Measurements from ENCODE around the gene PRM1. TPM values are rescaled to one million over a fixed set of nuclear protein-coding genes. Genes with fewer than 3 reads are reported as not detected.

Gene PRM1
- total and polyA plus RNA-seq, 2 of the 13 experiments (the other 11 are each of a cell fraction or from before 2014, with no cell fraction given) = not detected

GRCh38 chr16:11235703-11235991 lies 45.5 kb downstream of the PRM1 start (continued):
- TF ChIP-seq ZBTB40 (IDR thresholded peaks at IDR 0.05) = no peak
- TF ChIP-seq ZBTB40 (CRISPR knock-in tag; IDR thresholded peaks at IDR 0.05) = no peak
- TF ChIP-seq ZNF691 (CRISPR knock-in tag; IDR thresholded peaks at IDR 0.05; ENCODE audit: borderline replicate concordance, low read depth) = no peak
- TF ChIP-seq MXI1 (IDR thresholded peaks at IDR 0.05; ENCODE audit: borderline replicate concordance, low read depth, low read length) = peak; percentile 58; the same call in 1 of the 3 replicates
- TF ChIP-seq ZBTB39 (CRISPR knock-in tag; IDR thresholded peaks at IDR 0.05) = no peak
- no peak for TF ChIP-seq U2AF1 (optimal IDR thresholded peaks at IDR 0.05; ENCODE audit: low read depth, low read length)
- no peak for TF ChIP-seq ZNF615 (CRISPR knock-in tag; IDR thresholded peaks at IDR 0.05; ENCODE audit: borderline replicate concordance)
- 0 out of 2 replicates have a peak, but pooled peaks have one; percentile 5 for TF ChIP-seq ZNF253 (CRISPR knock-in tag; IDR thresholded peaks at IDR 0.05; ENCODE audit: borderline replicate concordance)
- TF ChIP-seq CTCF (CRISPR knock-in tag; IDR thresholded peaks at IDR 0.05) = no peak
- TF ChIP-seq YEATS2 (CRISPR knock-in tag; IDR thresholded peaks at IDR 0.05; ENCODE audit: borderline replicate concordance) = no peak
- TF ChIP-seq ZNF414 (CRISPR knock-in tag; IDR thresholded peaks at IDR 0.05) = no peak
- no peak for TF ChIP-seq ZNF530 (CRISPR knock-in tag; IDR thresholded peaks at IDR 0.05; ENCODE audit: low read depth)
- TF ChIP-seq SUZ12 (IDR thresholded peaks at IDR 0.05; ENCODE audit: low read depth, low read length) = no peak
